ENCODE measurements around the gene MRPL36.

MRPL36 gene

DNA sequence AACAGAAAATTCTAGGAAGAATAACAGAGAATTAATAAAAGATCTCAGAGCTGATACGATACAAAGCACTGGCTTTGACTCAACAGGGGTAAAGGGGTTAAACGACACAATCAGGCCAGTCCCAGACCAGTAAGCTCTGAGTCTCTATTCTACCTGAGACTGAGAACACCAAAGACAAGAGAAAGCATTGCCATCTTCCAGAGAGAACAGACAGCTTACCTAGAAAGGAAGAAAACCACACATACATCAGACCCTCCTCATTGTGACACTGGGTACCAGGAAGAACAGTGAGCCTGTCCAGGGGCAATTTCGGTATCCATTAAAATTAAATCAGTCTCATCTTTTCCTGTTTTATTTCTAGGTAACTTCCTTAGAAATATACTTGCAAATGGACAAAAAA, 41.1 kb downstream of the MRPL36 start:
- DNase-seq (ENCODE audit: low read depth in 1 of 2, low spot score in 1 of 2), result no peak
- Histone ChIP-seq H3K4me3 (replicated peaks; ENCODE audit: insufficient read depth, low read length) (no peak overlapping the region), H3K27me3 (ENCODE audit: insufficient read depth, poor library complexity, severe bottlenecking) (peaks cover 2% of the 10 kb centered on the region), H3K27ac (replicated peaks) (no peak overlapping the region)
- no peak for TF ChIP-seq POLR2AphosphoS5 (IDR thresholded peaks at IDR 0.05; ENCODE audit: low read depth)
- TF ChIP-seq GABPA (IDR thresholded peaks at IDR 0.05; ENCODE audit: low read depth), result no peak
- no peak for TF ChIP-seq SPI1 (IDR thresholded peaks at IDR 0.05; ENCODE audit: borderline replicate concordance, low read depth)
- TF ChIP-seq, protein P1, sequence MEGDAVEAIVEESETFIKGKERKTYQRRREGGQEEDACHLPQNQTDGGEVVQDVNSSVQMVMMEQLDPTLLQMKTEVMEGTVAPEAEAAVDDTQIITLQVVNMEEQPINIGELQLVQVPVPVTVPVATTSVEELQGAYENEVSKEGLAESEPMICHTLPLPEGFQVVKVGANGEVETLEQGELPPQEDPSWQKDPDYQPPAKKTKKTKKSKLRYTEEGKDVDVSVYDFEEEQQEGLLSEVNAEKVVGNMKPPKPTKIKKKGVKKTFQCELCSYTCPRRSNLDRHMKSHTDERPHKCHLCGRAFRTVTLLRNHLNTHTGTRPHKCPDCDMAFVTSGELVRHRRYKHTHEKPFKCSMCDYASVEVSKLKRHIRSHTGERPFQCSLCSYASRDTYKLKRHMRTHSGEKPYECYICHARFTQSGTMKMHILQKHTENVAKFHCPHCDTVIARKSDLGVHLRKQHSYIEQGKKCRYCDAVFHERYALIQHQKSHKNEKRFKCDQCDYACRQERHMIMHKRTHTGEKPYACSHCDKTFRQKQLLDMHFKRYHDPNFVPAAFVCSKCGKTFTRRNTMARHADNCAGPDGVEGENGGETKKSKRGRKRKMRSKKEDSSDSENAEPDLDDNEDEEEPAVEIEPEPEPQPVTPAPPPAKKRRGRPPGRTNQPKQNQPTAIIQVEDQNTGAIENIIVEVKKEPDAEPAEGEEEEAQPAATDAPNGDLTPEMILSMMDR (IDR thresholded peaks at IDR 0.05; ENCODE audit: insufficient read depth, low read length), result no peak

DNA sequence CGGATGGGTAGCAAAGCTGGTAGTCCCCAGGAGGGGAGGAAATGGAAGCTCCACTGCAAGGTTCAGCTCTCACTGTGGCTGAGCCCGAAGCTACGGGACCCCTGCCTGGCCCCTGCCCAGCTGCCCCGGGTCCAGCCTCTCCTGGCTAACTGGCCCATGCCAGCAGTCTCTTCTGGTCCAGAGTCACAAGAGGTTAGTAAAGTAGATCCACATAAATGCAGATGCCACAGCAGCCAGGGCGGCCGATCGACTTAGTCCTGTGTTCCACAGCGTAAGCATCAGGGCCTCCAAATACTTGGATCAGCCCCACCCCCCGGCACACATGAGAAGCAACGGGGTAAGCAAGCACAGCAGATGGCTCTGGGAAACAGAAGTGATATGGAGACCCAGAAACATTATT, 42.1 kb downstream of the MRPL36 start:
- no peak for DNase-seq (ENCODE audit: low read depth in 1 of 2, low spot score in 1 of 2)
- Histone ChIP-seq H3K27me3 (ENCODE audit: insufficient read depth, poor library complexity, severe bottlenecking) (no peaks in the 10 kb centered on the region), H3K4me3 (replicated peaks; ENCODE audit: insufficient read depth, low read length) (no peak overlapping the region), H3K27ac (replicated peaks) (no peak overlapping the region)
- TF ChIP-seq POLR2AphosphoS5 (IDR thresholded peaks at IDR 0.05; ENCODE audit: low read depth) (no peak), GABPA (IDR thresholded peaks at IDR 0.05; ENCODE audit: low read depth) (no peak), SPI1 (IDR thresholded peaks at IDR 0.05; ENCODE audit: borderline replicate concordance, low read depth) (no peak)
- TF ChIP-seq, protein P2, sequence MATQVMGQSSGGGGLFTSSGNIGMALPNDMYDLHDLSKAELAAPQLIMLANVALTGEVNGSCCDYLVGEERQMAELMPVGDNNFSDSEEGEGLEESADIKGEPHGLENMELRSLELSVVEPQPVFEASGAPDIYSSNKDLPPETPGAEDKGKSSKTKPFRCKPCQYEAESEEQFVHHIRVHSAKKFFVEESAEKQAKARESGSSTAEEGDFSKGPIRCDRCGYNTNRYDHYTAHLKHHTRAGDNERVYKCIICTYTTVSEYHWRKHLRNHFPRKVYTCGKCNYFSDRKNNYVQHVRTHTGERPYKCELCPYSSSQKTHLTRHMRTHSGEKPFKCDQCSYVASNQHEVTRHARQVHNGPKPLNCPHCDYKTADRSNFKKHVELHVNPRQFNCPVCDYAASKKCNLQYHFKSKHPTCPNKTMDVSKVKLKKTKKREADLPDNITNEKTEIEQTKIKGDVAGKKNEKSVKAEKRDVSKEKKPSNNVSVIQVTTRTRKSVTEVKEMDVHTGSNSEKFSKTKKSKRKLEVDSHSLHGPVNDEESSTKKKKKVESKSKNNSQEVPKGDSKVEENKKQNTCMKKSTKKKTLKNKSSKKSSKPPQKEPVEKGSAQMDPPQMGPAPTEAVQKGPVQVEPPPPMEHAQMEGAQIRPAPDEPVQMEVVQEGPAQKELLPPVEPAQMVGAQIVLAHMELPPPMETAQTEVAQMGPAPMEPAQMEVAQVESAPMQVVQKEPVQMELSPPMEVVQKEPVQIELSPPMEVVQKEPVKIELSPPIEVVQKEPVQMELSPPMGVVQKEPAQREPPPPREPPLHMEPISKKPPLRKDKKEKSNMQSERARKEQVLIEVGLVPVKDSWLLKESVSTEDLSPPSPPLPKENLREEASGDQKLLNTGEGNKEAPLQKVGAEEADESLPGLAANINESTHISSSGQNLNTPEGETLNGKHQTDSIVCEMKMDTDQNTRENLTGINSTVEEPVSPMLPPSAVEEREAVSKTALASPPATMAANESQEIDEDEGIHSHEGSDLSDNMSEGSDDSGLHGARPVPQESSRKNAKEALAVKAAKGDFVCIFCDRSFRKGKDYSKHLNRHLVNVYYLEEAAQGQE (IDR thresholded peaks at IDR 0.05; ENCODE audit: insufficient replicate concordance, low read depth), result no peak
- TF ChIP-seq, protein P1 (IDR thresholded peaks at IDR 0.05; ENCODE audit: insufficient read depth, low read length), result no peak

GRCh38 chr5:1756481-1756880, 43.2 kb downstream of the MRPL36 start:
- Histone ChIP-seq H3K4me3 (replicated peaks; ENCODE audit: insufficient read depth, low read length) (no peak overlapping the region), H3K27me3 (ENCODE audit: insufficient read depth, poor library complexity, severe bottlenecking) (no peaks in the 10 kb centered on the region), H3K27ac (replicated peaks) (no peak overlapping the region)
- no peak for DNase-seq (ENCODE audit: low read depth in 1 of 2, low spot score in 1 of 2)
- TF ChIP-seq GABPA (IDR thresholded peaks at IDR 0.05; ENCODE audit: low read depth) (no peak), SPI1 (IDR thresholded peaks at IDR 0.05; ENCODE audit: borderline replicate concordance, low read depth) (no peak), POLR2AphosphoS5 (IDR thresholded peaks at IDR 0.05; ENCODE audit: low read depth) (no peak)
- TF ChIP-seq, protein P1 (IDR thresholded peaks at IDR 0.05; ENCODE audit: insufficient read depth, low read length), result no peak
- TF ChIP-seq, protein P2 (IDR thresholded peaks at IDR 0.05; ENCODE audit: insufficient replicate concordance, low read depth), result no peak

DNA sequence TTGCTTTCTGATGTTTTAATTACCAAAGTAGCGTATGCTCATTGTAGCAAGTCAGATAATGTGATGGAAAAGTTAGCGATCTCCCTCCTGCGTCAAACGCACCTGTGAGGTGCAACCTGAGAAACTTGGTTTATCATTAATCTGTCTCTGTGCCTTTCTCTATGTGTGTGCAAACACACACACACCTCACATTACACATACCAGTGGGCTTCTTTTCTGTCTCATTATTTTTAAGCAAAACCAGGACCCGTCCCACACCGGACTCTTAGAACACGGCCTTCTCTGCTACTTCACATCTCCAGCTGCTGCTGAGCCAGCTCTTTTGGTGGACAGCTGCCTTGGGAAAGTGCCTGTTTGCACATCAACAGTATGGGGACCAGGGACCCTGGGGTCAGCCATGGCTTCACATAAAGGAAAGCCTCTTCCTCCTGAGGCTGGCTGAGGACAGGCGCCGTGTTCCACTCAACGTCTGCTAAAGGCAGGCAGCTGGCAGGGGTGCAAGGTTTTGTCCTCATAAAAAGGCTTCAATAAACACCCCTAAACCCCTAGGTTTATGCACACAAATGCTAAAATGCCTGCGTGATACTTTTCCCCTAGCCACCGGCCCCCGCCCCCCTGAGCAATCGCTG, 44.2 kb downstream of the MRPL36 start:
- no peak for DNase-seq (ENCODE audit: low read depth in 1 of 2, low spot score in 1 of 2)
- TF ChIP-seq SPI1 (IDR thresholded peaks at IDR 0.05; ENCODE audit: borderline replicate concordance, low read depth) (no peak), POLR2AphosphoS5 (IDR thresholded peaks at IDR 0.05; ENCODE audit: low read depth) (no peak), GABPA (IDR thresholded peaks at IDR 0.05; ENCODE audit: low read depth) (no peak)
- TF ChIP-seq, protein P1 (IDR thresholded peaks at IDR 0.05; ENCODE audit: insufficient read depth, low read length), result no peak
- TF ChIP-seq, protein P2 (IDR thresholded peaks at IDR 0.05; ENCODE audit: insufficient replicate concordance, low read depth), result no peak
- H3K27me3 ChIP-seq (ENCODE audit: insufficient read depth, poor library complexity, severe bottlenecking), result no peaks in the 10 kb centered on the region
- H3K27ac ChIP-seq (replicated peaks), result no peak overlapping the region
- no peak overlapping the region for H3K4me3 ChIP-seq (replicated peaks; ENCODE audit: insufficient read depth, low read length)

Measured in HL-60 (cell line).